Eye (tissue), 1 donor: ENCODE results near the gene DCLRE1C.
"Not testable (repeated sequence)": the region's sequence is repeated elsewhere in the genome, so short reads cannot be mapped to it uniquely, and the experiment has no call there.

Source experiments
- DNase-seq: peaks from one replicate; pipeline ENCODE4 v3.0.0-alpha.2; 2015

Gene DCLRE1C

GRCh38 chr10:14879124-14879927 lies 74.6 kb downstream of the DCLRE1C start:
- peak; percentile 78 for DNase-seq

DNA sequence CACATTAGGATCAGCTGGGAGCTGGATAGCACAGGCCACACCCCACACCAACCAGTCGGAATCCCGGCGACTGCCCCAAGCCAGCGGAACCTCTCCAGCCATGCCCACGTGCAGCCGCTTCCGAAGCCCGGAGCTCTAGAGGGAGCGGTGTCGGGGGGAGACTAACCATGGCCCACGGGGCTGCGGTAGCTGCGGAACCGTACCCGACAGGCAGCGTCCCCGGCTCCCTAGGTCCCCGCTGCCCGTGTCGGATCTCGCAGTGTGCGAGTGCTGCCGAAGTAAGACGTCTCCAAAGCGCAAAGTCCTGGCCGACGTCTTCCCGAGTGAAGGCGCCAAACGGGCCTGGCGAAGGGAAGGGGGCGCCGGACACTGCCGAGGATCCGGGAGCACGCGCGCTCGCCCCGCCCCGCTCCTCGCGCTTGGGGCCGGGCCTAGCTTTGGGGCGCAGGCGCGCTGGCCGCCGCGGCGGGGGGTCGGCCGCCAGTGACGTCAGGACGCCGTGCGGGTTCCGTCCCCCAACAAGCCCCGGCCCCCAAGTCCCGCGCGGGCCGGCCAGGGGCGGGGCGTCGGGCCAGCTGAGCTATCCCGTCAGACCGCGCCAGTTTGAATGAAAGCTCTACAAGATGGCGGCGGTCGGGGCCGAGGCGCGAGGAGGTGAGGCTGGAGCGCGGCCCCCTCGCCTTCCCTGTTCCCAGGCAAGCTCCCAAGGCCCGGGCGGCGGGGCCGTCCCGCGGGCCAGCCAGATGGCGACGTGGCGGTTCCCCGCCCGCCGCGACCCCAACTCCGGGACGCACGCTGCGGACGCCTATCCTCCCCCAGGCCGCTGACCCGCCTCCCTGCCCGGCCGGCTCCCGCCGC lies 75.4 kb downstream of the DCLRE1C start, which contains the start of gene SUV39H2:
TSS of gene SUV39H2 (plus strand) at position 601 of the 858 bp plus-strand sequence. CDS start at position 624, 23 bp downstream.
- DNase-seq: peak; percentile 98

DNA sequence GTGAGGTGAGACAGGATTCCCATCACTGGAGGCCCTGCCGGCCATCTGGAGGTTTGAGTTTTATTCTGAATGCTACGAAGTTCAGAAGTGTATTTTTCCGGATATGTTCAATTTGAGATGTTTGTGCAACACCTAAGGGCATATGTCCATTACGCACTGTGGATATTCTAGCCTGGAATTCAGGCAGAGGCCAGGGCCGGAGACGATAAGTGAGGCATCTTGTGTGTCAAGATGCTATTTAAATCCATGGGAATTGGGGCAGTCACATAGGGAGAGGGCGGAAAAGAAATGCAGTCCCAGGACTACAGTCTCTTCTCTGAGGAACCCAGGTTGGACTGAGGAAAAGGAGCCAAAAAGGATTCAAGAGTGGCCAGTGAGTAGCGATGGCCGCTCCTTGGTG lies 77.1 kb downstream of the DCLRE1C start:
- DNase-seq: no peak

DNA sequence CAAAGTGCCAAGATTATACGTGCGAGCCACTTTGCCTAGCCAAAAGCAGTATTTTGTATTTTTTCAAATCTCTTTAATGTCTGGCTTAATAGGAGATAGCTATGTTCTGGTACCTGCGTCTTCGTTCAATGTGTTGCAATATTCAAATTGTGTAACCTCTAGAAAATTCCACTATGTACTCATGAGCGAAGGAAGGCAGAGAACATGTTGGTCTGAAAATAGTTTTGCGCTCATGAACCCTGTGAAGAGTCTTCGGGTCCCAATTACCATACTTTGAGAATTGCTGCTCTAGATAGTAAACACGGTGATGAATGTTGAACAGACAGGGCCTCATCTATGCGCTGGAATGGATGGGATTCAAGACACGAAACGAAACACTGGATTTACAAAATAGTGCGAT lies 78.0 kb downstream of the DCLRE1C start:
- DNase-seq: no peak

DNA sequence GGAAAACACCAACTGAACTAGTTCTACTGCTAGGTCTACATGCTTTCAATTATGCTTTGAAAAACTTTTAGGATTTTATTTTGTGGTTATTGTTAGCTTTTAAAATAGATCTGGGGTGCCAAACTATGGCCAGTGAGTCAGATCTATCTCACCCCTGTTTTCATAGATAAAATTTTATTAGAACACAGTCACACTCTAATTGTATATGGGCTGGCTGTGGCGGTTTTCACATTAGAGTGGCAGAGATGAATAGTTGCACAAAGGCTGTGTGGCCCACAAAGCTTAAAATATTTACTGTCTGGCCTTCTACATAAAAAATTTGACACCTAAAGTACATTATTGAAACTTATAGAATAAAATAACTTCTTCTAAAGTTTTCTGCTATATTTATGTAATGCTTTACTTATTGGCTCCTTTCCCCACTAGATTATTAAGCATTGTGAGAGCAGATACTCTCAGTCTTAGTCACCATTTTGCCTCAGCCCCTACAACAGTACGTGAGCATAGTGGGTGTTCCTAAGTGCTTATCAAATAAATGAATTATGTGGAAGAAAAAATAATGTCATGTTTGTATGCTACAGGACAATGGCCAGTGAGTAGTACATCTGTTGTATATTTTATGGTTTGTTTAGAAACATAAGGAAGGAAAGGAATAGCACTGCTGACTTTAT lies 80.7 kb downstream of the DCLRE1C start:
- no peak for DNase-seq

DNA sequence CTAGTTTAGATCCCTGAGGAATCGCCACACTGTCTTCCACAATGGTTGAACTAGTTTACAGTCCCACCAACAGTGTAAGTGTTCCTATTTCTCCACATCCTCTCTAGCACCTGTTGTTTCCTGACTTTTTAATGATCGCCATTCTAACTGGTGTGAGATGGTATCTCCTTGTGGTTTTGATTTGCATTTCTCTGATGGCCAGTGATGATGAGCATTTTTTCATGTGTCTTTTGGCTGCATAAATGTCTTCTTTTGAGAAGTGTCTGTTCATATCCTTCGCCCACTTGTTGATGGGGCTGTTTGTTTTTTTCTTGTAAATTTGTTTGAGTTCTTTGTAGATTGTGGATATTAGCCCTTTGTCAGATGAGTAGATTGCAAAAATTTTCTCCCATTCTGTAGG lies 89.0 kb downstream of the DCLRE1C start:
- not testable (repeated sequence) for DNase-seq

- not testable (repeated sequence) for DNase-seq
Observed at GRCh38 chr10:14864466-14864865, 89.4 kb downstream of the DCLRE1C start.

- DNase-seq: no peak
Observed at GRCh38 chr10:14860791-14861190, 93.1 kb downstream of the DCLRE1C start.

GRCh38 chr10:14859775-14860174 lies 94.1 kb downstream of the DCLRE1C start:
- DNase-seq: no peak

DNA sequence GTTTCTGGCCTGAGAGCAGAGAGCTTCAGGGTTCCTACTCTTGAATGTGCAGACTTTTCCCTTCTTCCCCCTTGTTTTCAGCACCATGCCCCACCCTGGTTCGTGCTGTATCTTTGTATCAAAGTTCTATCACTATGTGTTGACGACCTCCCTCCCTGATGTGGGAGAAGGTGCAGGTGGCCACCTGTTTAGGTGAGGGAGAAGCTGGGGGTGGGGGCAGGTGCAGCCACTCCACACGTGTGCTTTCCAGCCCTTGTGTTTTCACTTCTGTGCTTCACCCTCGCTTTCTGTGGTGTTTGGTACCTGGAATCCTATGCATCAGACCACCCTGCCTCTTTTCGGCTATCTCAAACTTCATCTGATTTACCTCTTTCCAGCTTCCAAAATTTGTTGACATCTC lies 94.9 kb downstream of the DCLRE1C start:
- no peak for DNase-seq

DNA sequence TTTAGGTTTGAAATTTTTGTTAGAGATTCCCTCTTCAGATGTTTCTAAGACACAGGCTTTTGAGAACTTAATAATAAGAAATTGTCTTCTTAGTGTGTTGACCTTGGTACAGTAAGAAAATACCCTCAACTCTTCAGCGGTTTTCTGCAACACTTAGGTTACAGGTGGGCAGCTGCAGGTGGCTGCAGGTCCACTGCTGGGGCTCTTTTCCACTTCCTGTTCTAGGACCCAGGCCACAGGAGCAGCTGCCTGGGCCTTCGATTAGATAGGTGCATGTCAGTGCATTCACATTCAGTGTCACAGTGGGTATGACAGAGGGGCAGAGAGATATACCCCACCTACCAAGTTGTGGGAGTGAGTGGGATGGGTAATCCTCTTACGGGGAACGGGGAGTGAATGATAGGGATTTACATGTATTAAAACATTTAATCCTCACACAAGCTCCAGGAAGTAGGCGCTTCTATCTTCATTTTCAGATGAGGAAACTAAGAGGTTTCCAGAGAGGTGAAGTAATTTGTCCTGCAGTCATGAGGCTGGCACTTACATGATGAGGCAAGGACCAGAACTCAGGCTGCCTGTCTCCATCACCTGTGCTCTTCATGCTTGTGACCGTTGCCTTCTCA lies 95.4 kb downstream of the DCLRE1C start:
- DNase-seq: no peak

- DNase-seq: no peak
Observed at GRCh38 chr10:14855453-14855852, 98.4 kb downstream of the DCLRE1C start.

- DNase-seq: no peak
Observed at GRCh38 chr10:14852236-14852635, 101.7 kb downstream of the DCLRE1C start.
